Testis (tissue), 2 donors: Measurements from ENCODE around the gene HOXB3.

Source experiments
- CTCF ChIP-seq, 3 experiments: fragments of 450-650 bp in 2 of 3; fragments of 200-600 bp in 1 of 3; sonication (generic) in 1 of 3; IDR thresholded peaks; one replicate each; pipeline ENCODE4 v1.5.1; 2016 to 2019; ENCODE audit warnings: antibody characterized with exemption in 3 of 3, mild to moderate bottlenecking in 2 of 3, moderate library complexity in 1 of 3
- POLR2A ChIP-seq: fragments of 450-650 bp; IDR thresholded peaks from one replicate; pipeline ENCODE4 v1.6.1; 2017; ENCODE audit warnings: antibody characterized with exemption, mild to moderate bottlenecking, moderate library complexity

GRCh38 chr17:48510381-48510760 lies 79.7 kb downstream of the HOXB3 start:
- TF ChIP-seq CTCF (IDR thresholded peaks at IDR 0.05) (no peak), POLR2A (no peak)
